ENCODE data around the gene NDUFA8.

Gene NDUFA8

GRCh38 chr9:122134822-122135528 is 24.6 kb downstream of the NDUFA8 start:
- DNase-seq (ENCODE audit: low spot score), result no peak

DNA sequence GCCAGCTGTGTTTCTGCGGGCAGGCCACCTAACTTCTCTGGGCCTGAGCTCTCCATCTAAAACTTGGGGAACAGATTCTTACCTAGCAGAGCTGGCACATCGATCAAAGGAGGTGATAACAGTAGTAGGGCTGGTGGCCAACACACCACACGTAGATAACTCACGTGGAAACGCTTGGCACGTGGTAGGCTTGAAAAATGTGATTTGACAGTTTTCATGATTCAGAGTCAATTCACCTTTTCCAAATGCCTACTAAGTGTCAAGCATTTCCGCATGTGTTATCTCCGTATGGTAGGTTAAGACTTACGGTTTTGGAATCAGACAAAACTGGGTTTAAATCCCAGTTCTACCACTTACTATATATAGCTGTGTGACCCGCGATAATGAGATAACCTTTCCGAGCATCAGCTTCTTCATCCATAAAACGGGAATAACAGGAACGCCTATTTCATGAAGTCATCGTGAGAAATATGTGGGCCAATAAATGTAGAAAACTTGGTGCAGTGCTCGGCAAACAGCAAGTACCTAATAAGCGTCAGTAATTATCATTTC is 25.5 kb downstream of the NDUFA8 start:
- DNase-seq (ENCODE audit: low spot score), result no peak

DNA sequence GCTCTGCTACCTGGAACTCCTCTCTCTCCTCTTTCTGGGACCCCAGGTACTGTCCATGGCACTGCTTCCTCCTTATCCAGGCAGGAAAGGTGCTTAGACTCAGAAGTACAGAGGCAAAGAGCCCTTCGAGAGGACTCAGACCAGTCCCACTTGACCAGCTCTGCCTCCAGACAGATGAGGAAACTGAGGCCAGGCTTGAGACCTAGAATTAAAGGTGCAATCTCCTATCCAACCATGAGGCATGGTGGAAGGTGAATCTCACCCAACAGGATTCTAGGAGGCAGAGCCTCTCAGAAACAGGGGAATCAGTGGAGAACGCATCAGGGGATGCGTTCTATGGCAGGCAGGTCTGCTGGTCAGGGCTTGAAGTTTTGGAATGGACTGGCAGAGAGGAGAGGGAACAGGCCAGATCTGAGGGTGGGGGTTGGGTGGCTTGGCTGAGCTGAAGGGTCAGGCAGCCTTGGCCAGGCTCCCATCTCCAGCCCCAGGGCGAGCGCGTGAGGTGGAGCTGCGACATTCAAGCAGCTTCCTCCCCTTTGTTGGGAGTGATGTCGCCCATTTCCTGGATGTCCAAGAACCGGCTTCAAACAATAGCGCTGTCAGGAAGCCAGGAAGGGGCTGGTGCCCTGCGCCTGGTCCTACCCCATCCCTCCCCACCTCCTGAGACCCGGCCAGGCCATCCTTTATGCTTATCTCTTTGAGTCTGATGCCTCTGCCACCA is 26.2 kb downstream of the NDUFA8 start:
- no peak for DNase-seq (ENCODE audit: low spot score)

GRCh38 chr9:122132539-122132938 is 27.0 kb downstream of the NDUFA8 start:
- no peak for DNase-seq (ENCODE audit: low spot score)

DNA sequence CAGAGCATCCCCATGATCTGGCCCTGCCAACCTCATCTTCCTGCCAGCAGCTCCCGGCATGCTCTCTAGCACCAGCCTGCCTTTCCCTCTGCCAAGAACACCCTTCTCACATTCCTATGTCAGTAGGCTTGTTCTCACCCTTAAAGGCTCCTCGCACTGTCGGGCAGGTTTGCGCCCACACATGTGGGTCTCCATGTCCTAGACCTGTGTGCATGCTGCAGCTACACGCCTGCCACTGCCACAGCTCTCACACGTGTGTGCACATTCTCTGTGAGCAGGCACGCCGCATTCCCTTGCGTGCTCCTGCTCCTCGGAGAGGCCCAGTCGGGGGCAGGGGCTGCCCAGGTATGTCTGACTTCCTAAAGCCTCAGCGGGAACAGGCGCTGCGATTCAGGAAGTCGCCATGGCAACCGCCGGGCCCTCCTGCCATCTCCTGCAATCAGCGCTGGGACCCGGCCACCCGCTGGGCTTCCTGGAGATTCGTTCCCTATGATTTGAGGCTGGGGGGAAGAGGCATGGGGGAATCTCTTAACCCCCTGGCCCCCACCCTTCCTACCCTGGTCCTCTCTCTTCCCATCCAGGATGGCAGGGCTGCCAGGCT is 28.1 kb downstream of the NDUFA8 start:
- DNase-seq (ENCODE audit: low spot score), result no peak

- DNase-seq (ENCODE audit: low spot score), result no peak
These were observed 28.7 kb downstream of the NDUFA8 start for GRCh38 chr9:122130837-122131236.

- no peak for DNase-seq (ENCODE audit: low spot score)
These were observed 29.6 kb downstream of the NDUFA8 start for GRCh38 chr9:122129969-122130368.

DNA sequence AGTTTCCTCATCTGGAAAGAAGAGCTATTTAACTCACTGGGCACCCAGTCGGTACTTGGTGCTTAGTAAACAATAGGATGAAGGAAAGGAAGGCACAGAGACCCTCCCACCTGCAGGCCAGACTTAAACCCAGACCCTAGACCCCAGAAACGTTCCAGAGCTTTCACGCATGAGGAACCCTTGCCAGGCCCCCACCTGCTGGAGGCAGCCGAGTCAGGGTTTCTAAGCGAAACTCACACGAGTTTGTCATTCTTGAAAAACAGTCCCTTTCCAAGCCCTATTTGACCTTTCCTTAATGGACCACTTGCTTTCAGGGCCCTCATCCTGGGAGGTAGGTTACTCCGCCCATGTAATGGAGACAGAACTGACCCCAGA is 30.6 kb downstream of the NDUFA8 start:
- DNase-seq (ENCODE audit: low spot score), result no peak

- DNase-seq (ENCODE audit: low spot score), result no peak
These were observed 31.3 kb downstream of the NDUFA8 start for GRCh38 chr9:122128007-122128968.

GRCh38 chr9:122127396-122127798 is 32.2 kb downstream of the NDUFA8 start:
- no peak for DNase-seq (ENCODE audit: low spot score)

DNA sequence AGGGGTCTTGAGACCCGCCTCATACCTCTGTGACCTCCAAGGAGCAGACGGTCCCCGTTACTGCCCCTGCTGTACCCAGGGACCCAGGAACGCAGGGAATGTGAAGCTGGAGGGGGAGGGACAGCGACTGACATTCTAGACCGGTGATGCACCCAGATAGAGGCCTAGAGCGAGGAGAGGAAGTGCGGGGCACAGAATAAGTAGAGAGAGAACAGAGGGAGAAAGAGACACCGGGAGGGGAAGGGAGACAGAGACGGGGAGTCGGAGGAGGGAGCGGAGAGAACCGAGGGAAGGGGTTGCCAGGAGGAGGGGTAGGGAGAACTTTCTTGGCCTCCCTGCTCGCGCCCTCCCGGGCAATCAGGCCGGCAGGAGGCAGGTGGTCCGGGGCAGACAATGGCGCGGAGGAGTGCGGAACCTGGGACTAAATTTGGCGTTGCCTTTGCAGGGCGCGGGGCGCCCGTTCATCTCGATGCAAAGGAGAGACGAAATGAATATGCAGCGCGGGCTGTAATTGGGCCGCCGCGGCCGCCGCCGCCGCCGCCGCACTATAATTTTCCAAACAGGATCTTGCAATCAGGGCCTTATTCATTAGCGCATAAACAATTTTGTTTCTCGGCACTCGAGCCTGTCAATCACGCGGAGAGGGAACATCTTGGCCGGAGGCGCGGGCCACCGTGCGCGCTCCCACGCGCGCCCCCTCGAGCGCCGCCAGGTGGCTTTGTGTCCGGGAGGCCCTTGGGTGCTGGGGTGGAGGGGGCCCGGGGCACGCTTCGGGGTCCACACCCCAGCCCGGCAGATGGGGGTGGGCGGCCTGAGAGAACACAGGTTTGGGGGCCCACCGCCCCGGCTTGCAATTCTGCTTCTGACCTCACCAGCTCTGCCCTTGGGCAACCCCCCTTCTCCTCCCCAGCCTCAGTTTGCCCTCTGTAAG is 33.0 kb downstream of the NDUFA8 start:
- DNase-seq (ENCODE audit: low spot score), result no peak

- no peak for DNase-seq (ENCODE audit: low spot score)
These were observed 33.9 kb downstream of the NDUFA8 start for GRCh38 chr9:122125509-122126330.

- peak; percentile 65 for DNase-seq (ENCODE audit: low spot score)
These were observed 34.4 kb downstream of the NDUFA8 start for GRCh38 chr9:122125158-122125508.

- no peak for DNase-seq (ENCODE audit: low spot score)
These were observed 35.1 kb downstream of the NDUFA8 start for GRCh38 chr9:122124528-122124927.

- no peak for DNase-seq (ENCODE audit: low spot score)
These were observed 35.5 kb downstream of the NDUFA8 start for GRCh38 chr9:122124048-122124447.

GRCh38 chr9:122122903-122123632 is 36.5 kb downstream of the NDUFA8 start:
- DNase-seq (ENCODE audit: low spot score), result peak; percentile 39

DNA sequence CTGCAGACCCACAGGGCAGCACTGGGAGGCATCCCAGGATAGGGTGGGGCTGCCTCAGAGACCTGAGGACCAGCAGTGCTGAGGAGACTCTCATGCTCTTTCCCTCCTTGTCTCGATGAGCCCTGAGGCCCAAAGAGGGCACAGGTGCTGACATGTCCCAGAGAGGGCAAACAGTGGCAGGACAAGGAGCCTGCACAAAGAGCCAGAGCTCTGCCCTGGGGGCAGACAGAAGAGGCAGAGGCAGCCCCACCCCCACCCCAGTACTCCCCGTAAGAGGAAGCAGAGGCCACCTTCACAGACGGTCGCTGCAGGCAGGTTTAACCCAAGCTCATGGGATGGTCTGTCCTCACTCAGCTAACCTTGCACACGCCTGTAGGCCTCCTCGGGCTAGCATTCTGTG is 37.1 kb downstream of the NDUFA8 start:
- no peak for DNase-seq (ENCODE audit: low spot score)

DNA sequence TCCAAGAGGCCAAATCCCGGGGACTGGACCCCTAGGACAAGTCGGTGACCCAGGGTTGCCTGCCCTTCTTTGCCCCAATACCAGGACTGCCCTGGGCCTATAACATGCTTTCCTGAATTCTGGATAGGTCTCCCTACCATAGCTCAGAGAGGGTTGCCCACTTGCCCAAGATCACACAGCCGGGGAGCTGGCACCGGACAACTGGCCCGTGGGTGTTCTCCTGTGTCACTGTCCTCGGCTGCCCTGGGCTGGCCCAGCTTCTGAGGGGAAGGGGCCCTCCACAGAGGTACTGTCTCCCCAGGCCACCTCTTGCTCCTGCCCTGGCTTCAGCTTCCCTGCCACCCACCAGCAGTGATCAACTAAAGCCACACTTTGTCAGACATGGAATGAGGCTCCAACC is 37.6 kb downstream of the NDUFA8 start:
- no peak for DNase-seq (ENCODE audit: low spot score)

GRCh38 chr9:122121391-122121790 is 38.2 kb downstream of the NDUFA8 start:
- no peak for DNase-seq (ENCODE audit: low spot score)

Measured in SW480 (cell line).